ENCODE results near the gene STAC2. TPM values are rescaled to one million over a fixed set of nuclear protein-coding genes. Genes with fewer than 3 reads are reported as not detected.
"Not testable (repeated sequence)": the region's sequence is repeated elsewhere in the genome, so short reads cannot be mapped to it uniquely, and the experiment has no call there.

Gene STAC2
- total RNA-seq, 1 donor from 2014 or later, result 0.67 TPM

GRCh38 chr17:39170558-39170957, 55.2 kb downstream of the STAC2 start:
- DNase-seq (ENCODE audit: low spot score), result no peak
- intact Hi-C loops (cut with DNase I), result no loop called here

- no peak for DNase-seq (ENCODE audit: low spot score)
- intact Hi-C loops (cut with DNase I), result no loop called here
These were observed 55.6 kb downstream of the STAC2 start for GRCh38 chr17:39170109-39170508.

- intact Hi-C loops (cut with DNase I), result loop anchor here (10.0 kb wide), 1 partner anchor 65 kb away; no protein-coding TSS in a partner anchor
- no peak for DNase-seq (ENCODE audit: low spot score)
These were observed 56.2 kb downstream of the STAC2 start for GRCh38 chr17:39169518-39169917.

GRCh38 chr17:39169101-39169500, 56.6 kb downstream of the STAC2 start:
- intact Hi-C loops (cut with DNase I), result loop anchor here (10.0 kb wide), 1 partner anchor 66 kb away; no protein-coding TSS in a partner anchor
- DNase-seq (ENCODE audit: low spot score), result no peak

- intact Hi-C loops (cut with DNase I), result loop anchor here (10.0 kb wide), 1 partner anchor 66 kb away; no protein-coding TSS in a partner anchor
- DNase-seq (ENCODE audit: low spot score), result not testable (repeated sequence)
These were observed 57.2 kb downstream of the STAC2 start for GRCh38 chr17:39168503-39168902.

- intact Hi-C loops (cut with DNase I), result loop anchor here (10.0 kb wide), 1 partner anchor 67 kb away; no protein-coding TSS in a partner anchor
- no peak for DNase-seq (ENCODE audit: low spot score)
These were observed 58.3 kb downstream of the STAC2 start for GRCh38 chr17:39167476-39167875.

GRCh38 chr17:39166437-39167335, 59.1 kb downstream of the STAC2 start:
- intact Hi-C loops (cut with DNase I), result loop anchor here (10.0 kb wide), 1 partner anchor 68 kb away; no protein-coding TSS in a partner anchor
- DNase-seq (ENCODE audit: low spot score), result no peak

- intact Hi-C loops (cut with DNase I), result loop anchor here (10.0 kb wide), 1 partner anchor 69 kb away; no protein-coding TSS in a partner anchor
- DNase-seq (ENCODE audit: low spot score), result no peak
These were observed 59.9 kb downstream of the STAC2 start, which contains the start of gene ARL5C for GRCh38 chr17:39165841-39166349. TSS of gene ARL5C (minus strand) at chr17:39166161. CDS start at chr17:39165760, 401 bp downstream.

GRCh38 chr17:39165178-39165840, 60.4 kb downstream of the STAC2 start:
- intact Hi-C loops (cut with DNase I), result loop anchor here (10.0 kb wide), 1 partner anchor 69 kb away; no protein-coding TSS in a partner anchor
- no peak for DNase-seq (ENCODE audit: low spot score)

- DNase-seq (ENCODE audit: low spot score), result peak; percentile 92
- intact Hi-C loops (cut with DNase I), result loop anchor here (10.0 kb wide), 1 partner anchor 70 kb away; no protein-coding TSS in a partner anchor
These were observed 61.0 kb downstream of the STAC2 start for GRCh38 chr17:39164675-39165143.

- intact Hi-C loops (cut with DNase I), result loop anchor here (10.0 kb wide), 1 partner anchor 73 kb away; no protein-coding TSS in a partner anchor
These were observed 63.8 kb downstream of the STAC2 start for GRCh38 chr17:39161962-39162361.

More at GRCh38 chr17:39161962-39162361, 63.8 kb downstream of the STAC2 start:
- DNase-seq (ENCODE audit: low spot score), result no peak

Other genes starting within 250 kb of the STAC2 start
- gene PLXDC1, start 74.3 kb downstream of the STAC2 start, total RNA-seq, result 21.4 TPM
- gene ARL5C, start 59.8 kb downstream of the STAC2 start, total RNA-seq, result not detected
- gene CACNB1, start 28.3 kb downstream of the STAC2 start, total RNA-seq, result 11.8 TPM
- gene RPL19, start 25.7 kb downstream of the STAC2 start, total RNA-seq, result 753 TPM
- gene FBXL20, start 175.7 kb upstream of the STAC2 start, total RNA-seq, result 11.0 TPM
- 24.2 TPM for gene MED1, start 225.3 kb upstream of the STAC2 start, total RNA-seq
- 29.1 TPM for gene CDK12, start 235.5 kb upstream of the STAC2 start, total RNA-seq